Left lung (tissue), 10 donors: ENCODE measurements around the gene CORO1C. TPM values are rescaled to one million over a fixed set of nuclear protein-coding genes. Genes with fewer than 3 reads are reported as not detected.

Experiments used
- ATAC-seq: fragments of 200-7000 bp; cut with Tn5 transposase; one replicate; pipeline ENCODE4 v1.9.1; 2020; ENCODE audit warnings: moderate library complexity
- DNase-seq, 4 donors: peaks; one replicate each; pipeline ENCODE4 v3.0.0-alpha.2; 2013 to 2020
- H3K27ac ChIP-seq, 2 donors: fragments of 200-600 bp; sonication (generic) in 1 of 2; one replicate each; pipeline versions ENCODE4 v1.5.0 to v1.8.0; 2020 to 2021
- H3K27me3 ChIP-seq, 2 donors: fragments of 200-600 bp; sonication (generic) in 1 of 2; one replicate each; pipeline versions ENCODE4 v1.5.0 to v1.8.0; 2020 to 2021
- H3K36me3 ChIP-seq, 2 donors: fragments of 200-600 bp; sonication (generic) in 1 of 2; one replicate each; pipeline versions ENCODE4 v1.5.0 to v1.8.0; 2020 to 2021
- H3K4me1 ChIP-seq, 2 donors: fragments of 200-600 bp; one replicate each; pipeline ENCODE4 v1.8.0; 2021
- H3K4me3 ChIP-seq, 2 donors: fragments of 200-600 bp; sonication (generic) in 1 of 2; one replicate each; pipeline versions ENCODE4 v1.5.0 to v1.8.0; 2020 to 2021; ENCODE audit warnings: mild to moderate bottlenecking in 1 of 2
- H3K9me3 ChIP-seq, 2 donors: fragments of 200-600 bp; sonication (generic) in 1 of 2; one replicate each; pipeline versions ENCODE4 v1.5.0 to v1.8.0; 2020 to 2021
- CTCF ChIP-seq, 2 donors: fragments of 200-600 bp; sonication (generic) in 1 of 2; IDR thresholded peaks; one replicate each; pipeline versions ENCODE4 v1.5.0 to v1.8.0; 2021; ENCODE audit warnings: antibody characterized with exemption in 2 of 2
- intact Hi-C, 2 donors: fragments of 100-400 bp; cut with DNase I; formaldehyde crosslinking; loops; one replicate each; pipeline versions ENCODE4 v1.11.2 to v1.14.2; 2022
- polyA plus RNA-seq, 6 donors: library from polyadenylated mRNA; unstranded; fragments of 120-200 nt; gene quantifications; one replicate each; pipeline ENCODE4 v1.2.1, GENCODE V29; 2013; ENCODE audit not compliant: insufficient read length in 6 of 6
- total RNA-seq, 2 donors: library from RNA; stranded (reverse); fragmentation: NEBNext Ultra II Directional; extraction: Animal tissue kit (Norgen Biotek cat#: 25700); gene quantifications; one replicate each; pipeline ENCODE4 v1.2.1, GENCODE V29; 2021
- donor health status: DM: no; HTN: yes; CAD: no.
- donor health status: DM: no; HTN: no; CAD: no.

Gene CORO1C
- total and polyA plus RNA-seq, 8 donors, result 77.7 to 282 (median 85.9) TPM

GRCh38 chr12:108637222-108637971 lies 93.9 kb downstream of the CORO1C start:
- ATAC-seq (no peak), DNase-seq (no peak)
- H3K4me3 ChIP-seq, result no peak overlapping the region
- no peak for TF ChIP-seq CTCF (IDR thresholded peaks at IDR 0.05)
- intact Hi-C loops, result no loop called here
- peak overlapping the region; percentile 39 to 56 for H3K27ac ChIP-seq
- no peaks in the 10 kb centered on the region for H3K36me3 ChIP-seq
- H3K4me1 ChIP-seq, result peaks cover 24 to 82% of the 10 kb centered on the region in 2 donors
- H3K27me3 ChIP-seq, result no peaks in the 10 kb centered on the region
- H3K9me3 ChIP-seq, result no peaks in the 10 kb centered on the region

GRCh38 chr12:108635997-108636808 lies 95.1 kb downstream of the CORO1C start:
- no peaks in the 10 kb centered on the region for H3K9me3 ChIP-seq
- H3K36me3 ChIP-seq, result no peaks in the 10 kb centered on the region
- TF ChIP-seq CTCF (IDR thresholded peaks at IDR 0.05), result no peak
- no peak for DNase-seq
- peaks cover 18 to 82% of the 10 kb centered on the region in 2 donors for H3K4me1 ChIP-seq
- H3K4me3 ChIP-seq, result no peak overlapping the region
- peak overlapping the region; percentile 84 to 94 for H3K27ac ChIP-seq
- peak; percentile 50 for ATAC-seq
- no peaks in the 10 kb centered on the region for H3K27me3 ChIP-seq
- intact Hi-C loops, result no loop called here

- H3K27ac ChIP-seq, result peak overlapping the region; percentile 84 to 94
- peak; percentile 31 for ATAC-seq
- H3K9me3 ChIP-seq, result no peaks in the 10 kb centered on the region
- peaks cover 20 to 84% of the 10 kb centered on the region in 2 donors for H3K4me1 ChIP-seq
- no peaks in the 10 kb centered on the region for H3K27me3 ChIP-seq
- DNase-seq, result no peak
- intact Hi-C loops, result no loop called here
- H3K36me3 ChIP-seq, result no peaks in the 10 kb centered on the region
- no peak for TF ChIP-seq CTCF (IDR thresholded peaks at IDR 0.05)
- peak overlapping the region in 1 of 2 donors; percentile 3 for H3K4me3 ChIP-seq
Observed at GRCh38 chr12:108635201-108635996, 95.9 kb downstream of the CORO1C start.

GRCh38 chr12:108634341-108634751 lies 97.0 kb downstream of the CORO1C start:
- DNase-seq (peak in 2 of 4 donors; percentile 75 to 85), ATAC-seq (peak; percentile 7)
- Histone ChIP-seq H3K36me3 (no peaks in the 10 kb centered on the region), H3K4me3 (peak overlapping the region in 1 of 2 donors; percentile 57), H3K9me3 (no peaks in the 10 kb centered on the region), H3K27ac (peak overlapping the region; percentile 84 to 94), H3K27me3 (no peaks in the 10 kb centered on the region), H3K4me1 (peaks cover 28 to 95% of the 10 kb centered on the region in 2 donors)
- intact Hi-C loops, result no loop called here
- TF ChIP-seq CTCF (IDR thresholded peaks at IDR 0.05), result no peak
